HS-27A (cell line): ENCODE results near the gene SUN5.

ENCODE experiments used
- DNase-seq: peaks from one replicate; pipeline ENCODE4 v3.0.0-alpha.2; 2012; ENCODE audit warnings: low read depth, missing footprints

SUN5 gene

DNA sequence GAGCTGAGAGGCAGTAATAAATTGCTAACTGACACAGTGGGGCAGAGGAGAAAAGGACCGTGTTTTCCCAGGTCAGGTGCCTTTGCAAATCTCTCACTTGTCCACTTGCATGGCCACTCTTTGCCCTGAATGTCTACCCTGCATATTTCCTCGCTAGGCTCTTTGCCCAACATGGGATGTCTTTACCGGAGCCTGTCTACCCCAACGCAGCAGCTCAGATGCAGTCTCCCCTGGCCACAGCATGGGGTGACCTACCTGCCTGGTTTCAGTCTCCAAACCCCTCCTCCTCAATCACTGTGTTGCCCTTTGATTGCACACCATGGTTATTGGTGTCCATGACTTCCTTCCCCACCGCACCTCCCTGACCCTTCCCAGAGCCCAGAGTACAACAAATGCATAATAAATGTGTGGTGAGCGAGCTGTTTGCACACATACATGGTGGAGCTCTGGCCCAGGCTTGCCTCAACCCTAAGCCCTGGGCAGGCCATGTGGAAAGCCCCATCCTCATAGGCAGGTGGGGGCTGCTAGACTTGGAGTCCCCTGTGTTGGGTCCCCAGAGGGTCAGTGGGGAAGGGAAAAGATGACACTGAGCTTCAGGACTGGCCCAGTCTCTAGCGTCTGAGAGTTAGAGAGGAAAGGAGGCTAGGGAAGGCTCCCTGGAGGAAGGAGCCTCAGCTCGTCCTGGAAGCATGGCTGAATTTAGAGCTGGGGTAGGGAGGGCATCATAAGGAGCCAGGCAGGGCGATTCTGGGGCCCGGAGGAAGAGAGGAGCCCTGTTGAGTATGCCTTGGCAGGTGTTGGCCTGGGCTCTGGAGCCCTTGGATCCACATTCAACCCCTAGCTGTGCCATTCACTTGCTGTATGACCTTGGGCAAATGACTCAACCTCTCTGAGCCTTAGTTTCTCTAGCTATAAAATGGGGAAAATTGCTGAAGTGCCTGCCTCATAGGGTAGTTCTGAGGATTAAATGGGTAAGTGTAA, 22.8 kb upstream of the SUN5 start:
- no peak for DNase-seq

DNA sequence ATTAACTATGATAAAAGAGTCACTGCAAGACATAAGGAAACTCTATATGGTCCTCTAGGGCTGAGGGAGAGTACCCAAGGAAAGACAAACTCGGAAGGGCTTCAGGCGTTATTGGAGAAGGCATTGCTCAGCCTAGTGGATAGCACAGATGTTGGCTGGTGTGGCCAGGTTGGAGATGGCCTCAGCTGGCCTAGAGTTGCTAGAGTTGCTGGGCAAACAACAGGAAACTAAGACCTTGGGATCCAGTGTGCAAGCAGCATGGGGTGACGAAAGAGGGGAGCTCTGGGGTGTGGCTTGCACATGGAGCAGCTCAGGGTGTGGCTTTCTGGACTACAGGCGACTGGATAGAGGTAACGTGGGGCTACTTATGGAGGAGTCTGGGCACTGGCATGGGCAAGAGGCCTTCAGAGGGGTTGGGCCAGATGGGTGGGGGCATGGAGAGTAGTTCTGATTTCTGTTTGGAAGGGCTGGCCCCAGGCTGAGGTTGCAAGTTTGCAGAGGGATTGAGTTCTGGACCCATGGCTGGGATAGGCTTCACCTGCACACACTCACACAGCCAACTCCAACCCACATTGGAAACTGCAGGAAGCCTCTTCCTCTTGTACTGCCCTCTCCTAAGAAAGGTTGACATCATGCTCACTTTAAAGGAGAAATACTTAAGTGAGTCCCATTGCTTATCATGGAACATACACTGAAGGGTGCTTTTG, 22.0 kb upstream of the SUN5 start:
- DNase-seq = no peak

DNA sequence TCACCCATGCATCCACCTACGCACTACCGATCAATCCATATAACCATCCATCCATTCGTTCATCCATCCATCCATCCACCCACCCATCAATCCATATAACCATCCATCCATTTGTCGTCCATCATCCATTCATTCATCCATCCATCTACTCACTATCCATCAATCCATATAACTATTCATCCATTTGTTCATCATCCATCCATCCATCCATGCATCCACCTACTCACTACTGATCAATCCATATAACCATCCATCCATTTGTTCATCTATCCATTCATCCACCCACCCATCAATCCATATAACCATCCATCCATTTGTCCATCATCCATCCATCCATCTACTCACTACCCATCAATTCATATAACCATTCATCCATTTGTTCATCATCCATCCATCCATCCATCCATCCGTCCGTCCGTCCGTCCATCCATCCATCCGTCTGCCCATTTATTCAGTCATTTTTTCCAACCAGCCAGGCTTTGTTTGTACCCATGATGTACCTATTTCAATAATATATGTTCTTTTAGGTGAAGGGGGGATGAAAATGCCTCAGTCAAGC, 21.2 kb upstream of the SUN5 start:
- no peak for DNase-seq

DNA sequence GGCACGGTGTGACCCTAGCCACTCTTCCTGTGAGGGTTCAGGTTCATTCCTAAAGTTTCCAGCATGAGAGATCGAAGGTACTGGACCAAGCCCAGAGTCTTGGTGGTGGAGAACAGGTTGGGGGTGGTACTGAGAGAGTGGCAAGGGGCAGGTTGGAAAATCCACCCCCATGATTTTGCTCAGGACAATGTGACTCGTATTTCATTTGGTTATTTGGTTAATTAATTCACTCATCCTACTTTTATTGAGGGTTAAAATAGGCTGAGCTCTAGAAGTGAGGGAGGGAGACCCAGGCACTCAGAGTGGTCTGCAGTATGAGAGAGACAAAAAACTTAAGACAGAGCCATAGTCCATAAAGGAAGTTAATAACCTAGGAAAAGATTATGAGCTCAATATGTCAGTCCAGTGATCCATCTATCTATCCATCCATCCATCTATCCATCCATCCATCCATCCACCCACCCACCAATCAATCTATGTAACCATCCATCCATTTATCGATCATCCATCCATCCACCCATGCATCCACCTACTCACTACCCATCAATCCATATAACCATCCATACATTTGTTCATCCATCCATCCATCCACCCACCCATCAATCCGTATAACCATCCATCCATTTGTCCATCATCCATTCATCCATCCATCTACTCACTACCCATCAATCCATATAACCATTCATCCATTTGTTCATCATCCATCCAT, 20.5 kb upstream of the SUN5 start:
- DNase-seq = no peak

DNA sequence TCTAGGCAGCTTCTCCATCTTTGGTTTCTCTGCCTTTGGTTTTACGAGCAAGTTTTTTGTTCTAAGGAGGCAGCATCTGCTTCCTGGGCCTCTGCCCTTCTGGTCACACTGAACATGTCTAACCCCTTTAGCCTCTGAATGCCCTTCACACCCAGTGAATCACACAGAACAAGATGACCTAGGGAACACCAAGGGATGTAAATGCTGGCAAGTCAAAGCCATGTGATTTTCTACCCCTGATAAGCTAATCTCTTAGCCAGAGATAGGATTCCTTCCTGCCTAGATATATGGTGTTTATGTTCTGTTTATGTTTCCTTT, 20.0 kb upstream of the SUN5 start:
- DNase-seq = no peak

DNA sequence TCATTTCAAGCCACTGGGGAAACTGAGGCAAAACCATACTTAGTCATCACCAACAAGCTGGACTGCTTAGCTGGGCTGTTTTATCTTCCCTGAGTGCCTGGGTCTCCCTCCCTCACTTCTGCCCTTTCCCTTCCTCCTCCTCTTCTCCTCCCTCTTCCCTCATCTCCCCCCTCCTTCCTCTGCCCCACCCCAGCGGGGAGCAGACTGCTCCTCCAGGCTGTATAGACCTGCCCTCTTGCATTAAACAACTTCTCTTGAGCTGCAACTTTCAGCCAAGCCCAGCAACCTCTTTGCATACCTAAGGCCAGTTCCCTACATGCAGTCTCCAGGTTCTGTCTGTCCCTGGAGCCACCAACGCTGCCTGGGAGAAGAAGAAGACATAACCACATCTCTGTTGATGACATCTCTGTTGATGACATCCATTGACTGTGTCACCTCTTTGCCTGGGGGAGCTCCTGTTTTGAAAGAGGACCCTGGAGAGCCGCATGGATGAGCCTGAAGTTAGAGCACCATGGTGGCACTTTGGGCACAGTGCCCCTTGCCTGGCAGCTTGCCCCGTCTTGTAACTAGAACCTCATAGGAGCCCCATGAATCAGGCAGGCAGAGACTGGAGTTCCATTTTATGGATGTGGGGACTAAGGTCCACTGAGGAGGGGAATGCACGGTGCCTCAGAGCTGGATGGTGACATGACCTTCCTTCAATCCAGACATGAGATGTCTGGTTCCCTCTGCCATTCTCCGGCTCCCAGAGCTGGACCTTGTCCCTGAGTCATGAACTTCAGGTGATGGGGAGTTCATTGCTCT, 19.4 kb upstream of the SUN5 start:
- no peak for DNase-seq

DNA sequence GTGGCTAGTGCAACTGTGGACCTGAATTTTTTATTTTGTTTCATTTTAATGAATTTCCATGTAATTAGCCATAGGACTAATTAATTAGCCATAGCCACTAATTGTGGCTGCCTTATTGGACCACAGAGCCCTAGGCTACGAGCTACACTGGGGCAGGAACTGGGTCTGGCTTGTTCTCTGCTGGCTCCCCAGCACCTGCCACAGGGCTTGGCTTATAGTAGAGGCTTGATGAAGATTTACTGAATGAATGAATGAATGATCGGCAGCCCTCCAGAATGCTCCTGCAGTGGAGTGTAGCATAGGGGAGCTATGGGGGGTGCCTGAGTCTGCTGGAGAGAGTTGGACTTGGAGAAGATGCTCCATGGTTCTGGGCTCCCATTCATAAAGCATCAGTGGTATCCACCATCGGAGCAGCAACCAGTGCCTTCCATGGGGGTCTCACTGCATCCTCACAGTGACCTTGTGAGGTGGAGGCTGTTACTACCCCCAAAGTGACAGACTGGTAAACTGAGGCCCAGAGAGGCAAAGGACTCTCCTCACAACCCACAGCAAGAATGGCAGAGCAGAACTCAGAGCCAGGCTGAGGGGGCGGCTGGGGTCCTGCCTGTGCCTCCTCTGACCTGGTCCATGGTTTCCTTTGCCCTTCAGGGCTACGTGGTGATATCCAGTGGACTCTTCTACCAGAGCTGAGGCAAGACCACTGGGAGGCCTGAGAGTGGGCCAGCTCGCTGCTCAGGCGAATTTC, 18.6 kb upstream of the SUN5 start:
- DNase-seq = no peak

DNA sequence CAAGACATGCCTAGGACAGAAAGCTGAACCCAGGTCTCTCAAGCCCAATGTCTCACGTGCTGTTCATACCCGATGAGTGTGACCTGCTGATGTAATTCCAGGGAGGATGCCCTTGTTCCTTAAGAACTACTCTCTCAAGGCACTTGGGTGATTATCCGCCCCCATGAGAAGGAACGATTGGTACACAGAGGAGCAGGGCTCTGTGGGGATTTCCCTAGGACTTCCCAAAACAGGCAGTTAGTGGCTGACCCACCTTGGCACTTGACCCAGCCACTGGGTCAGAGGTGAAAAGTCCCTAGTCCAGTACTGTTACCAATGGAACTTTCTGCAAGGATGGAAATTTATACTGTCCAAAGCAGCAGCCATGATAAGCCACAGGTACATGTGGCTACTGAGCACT, 18.1 kb upstream of the SUN5 start:
- no peak for DNase-seq

DNA sequence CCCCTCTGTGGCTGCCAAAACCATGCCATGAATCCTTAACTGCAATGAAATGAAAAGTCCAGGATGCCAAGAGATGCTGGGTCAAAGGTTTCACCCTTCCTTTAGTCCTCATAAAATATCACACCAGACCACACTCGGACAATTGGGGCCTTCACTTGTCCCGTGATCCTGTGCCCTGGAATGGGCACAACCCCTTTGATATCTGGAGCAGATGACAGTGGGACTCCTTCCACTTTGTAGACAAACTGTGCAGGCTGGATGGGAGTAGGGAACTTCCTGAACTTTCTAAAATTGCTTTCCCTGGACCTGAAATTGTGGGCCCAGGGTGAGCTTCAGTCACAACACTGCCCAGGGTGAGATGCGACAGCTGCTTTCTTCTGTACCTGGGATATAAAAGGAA, 17.6 kb upstream of the SUN5 start:
- DNase-seq = no peak

DNA sequence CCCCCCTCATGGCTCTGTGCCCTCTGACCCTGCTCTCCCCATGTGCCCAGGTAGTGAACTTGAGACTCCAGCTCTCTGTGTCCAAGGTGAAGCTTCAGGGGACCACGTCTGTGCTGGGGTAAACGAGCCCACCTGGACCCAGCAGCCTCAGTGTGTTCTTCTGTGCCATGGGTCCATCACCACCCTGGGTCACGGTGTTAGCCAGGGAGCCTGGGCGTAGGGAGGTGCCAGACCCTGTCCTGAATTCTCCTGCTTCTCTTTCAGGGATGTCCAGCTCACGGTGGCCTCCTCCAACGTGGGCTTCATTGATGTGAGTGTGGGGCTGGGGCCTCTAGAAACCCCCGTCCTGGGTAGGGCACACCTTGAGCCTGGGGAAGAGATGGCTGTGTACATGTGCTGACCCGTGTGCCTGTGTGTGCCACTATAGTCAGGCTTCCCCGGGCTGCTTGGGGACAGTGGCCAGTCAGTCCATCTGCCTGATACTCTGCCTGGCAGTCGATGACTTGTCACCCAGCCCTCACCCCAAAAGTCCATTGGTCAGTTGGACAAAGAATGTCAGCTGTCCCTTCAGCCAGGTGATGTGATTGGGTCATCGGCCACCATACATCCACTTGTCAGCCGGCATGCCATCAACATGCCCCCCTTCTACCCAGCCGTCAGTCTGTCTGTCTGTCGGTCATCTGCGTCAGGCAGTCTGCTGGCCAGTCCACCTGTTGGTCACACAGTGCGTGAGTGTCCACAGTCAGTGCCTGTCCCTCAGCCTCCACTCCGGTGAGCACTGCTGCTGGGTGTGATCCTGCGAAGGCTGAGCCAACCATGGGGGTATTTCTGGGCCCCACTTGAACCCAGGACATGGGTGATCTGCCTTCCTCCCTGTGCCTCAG, 16.3 kb upstream of the SUN5 start:
- no peak for DNase-seq

DNA sequence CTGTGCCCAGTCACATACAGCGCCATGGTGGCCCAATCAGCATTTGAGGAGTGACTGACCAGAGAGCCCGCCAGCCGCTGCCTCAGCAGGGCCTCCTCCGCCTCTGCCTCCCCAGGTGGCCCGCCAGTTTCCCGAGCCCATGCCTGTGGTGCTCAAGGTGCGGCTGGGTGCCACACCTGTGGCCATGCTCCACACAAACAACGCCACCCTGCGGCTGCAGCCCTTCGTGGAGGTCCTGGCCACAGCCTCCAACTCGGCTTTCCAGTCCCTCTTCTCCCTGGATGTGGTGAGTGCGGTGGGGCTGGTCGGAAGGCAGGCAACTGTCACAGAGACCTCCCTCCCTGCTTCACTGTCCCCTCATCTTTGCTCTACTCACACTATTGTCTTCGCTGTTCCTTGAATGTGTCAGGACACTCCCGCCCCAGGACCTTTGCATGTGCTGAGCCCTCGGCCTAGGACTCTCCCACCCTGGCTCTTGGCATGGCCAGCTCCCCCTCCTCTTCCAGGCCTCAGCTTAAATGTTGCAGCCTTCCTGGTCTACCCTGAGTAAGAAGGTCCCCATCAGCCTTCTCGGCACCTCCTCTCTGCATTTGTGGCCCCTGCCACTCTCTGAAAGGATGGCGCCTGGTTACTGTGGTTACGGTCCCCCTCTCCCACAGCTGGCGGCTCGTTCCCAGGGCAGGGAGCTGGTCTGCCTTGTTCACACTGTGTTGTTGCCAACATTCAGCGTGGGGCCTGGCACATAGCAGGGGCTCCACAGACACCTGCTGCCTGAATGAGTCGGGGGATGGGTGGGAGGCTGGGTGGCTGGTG, 15.4 kb upstream of the SUN5 start:
- no peak for DNase-seq

DNA sequence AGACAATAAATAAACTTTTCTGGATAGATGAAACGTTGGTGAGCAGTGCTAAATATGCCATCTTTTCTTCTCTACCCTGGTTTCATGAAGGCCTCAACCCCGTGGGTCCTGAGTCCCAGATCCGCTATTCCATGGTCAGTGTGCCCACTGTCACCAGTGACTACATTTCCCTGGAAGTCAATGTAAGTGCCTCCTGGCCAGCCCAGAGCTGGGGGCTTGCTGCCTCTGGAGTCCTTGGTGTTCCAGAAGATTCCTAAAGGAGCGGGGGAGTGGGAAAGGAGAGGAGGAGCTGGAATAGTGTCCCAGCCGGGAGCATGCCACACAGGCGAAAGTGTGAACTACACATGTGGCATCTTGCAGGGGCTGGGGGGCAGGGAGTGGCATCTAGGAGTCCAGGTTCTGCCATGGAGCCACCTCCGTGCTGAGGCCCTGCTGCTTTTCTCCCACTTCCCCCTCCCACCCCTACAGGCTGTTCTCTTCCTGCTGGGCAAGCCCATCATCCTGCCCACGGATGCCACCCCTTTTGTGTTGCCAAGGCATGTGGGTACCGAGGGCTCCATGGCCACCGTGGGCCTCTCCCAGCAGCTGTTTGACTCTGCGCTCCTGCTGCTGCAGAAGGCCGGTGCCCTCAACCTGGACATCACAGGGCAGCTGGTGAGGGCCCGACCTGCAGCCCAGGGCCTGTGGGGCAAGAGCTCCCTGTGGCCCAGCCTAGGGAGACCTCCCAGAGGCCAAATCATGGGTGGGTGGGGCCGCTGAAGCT, 14.1 kb upstream of the SUN5 start:
- DNase-seq = no peak

DNA sequence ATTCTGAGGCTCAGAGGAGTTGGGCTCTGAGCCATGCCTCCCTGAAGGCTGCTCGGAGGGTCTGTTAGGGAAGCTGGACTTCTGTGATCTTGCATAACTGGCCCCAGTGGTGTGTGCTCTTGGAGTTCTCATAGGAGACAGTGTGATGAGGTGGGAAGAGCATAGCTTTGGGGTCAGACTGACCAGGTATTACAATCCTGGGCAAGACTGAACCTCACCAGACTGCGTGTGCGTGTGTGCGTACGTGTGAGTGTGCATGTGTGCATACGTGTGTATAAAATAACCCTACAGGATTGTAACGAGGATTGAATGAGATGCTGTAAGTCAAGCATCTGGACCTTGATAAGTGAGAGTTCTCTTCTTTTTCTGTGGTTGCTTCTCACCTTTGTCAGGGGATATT, 13.3 kb upstream of the SUN5 start:
- DNase-seq = no peak

DNA sequence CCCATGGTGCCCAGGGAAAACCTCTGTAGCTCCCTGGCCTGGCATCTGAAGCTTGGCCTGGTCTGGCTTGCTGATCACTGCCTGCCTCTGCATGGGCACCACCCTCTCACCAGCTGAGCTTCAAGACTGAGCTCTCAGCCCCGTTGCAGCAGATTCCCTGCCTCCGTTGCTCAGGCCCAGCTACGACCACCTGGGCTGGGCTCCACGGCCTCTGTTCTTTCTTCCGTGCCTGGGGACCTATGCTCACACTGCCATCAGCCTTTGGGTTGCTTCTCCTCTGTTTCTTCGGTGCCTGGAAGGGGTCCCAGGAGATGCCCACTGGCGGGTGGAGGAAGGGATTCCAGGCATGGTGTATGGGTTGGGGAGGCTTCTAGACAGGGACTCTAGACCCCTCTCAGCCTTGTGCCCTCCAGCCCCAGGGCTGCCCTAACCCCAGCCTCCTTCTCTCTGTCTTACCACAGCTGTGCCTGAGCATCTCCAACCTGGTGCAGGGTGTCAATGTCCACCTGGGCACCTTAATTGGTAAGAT, 12.4 kb upstream of the SUN5 start:
- no peak for DNase-seq

DNA sequence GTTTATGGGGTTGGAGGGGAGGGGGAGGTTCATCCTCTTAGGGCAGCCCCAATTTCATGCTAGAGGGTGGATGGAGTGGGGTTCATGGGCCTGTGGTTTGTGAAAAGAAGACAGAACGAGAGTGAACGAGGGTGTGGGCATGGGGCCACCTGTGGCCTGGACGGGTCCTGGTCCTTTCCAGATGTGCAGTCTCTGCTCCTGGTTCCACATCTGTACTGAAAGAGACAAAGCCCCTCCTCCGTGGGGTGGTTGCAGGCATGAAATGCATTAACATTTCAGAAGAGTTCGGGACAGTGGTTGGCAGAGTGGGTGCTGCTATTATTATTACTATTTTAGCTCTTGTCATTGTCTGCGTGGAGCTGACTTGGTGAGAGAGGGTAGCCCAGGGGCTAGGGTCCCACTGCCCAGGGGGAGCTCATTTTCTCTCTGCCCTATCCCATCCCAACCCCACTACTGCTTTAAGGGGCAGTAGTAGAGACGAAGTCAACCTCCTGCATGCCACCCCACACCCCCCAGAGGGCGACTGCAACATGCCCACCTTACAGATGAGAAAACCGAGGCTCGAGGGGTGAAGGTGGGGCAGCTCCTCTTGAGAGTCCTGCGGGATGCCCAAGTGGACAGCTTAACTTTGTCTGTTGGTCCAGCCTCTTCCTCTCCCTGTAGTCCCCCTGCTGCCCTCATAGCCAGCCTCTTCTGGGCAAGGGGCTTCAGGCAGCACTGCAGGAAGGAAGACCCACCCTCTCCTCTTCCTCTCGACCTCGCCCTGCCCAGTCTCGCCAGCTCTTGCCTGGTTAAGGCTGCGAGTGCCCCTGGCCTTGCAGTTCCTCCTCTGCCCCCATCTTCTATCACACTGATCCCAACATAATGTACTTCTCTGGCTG, 11.7 kb upstream of the SUN5 start:
- no peak for DNase-seq

DNA sequence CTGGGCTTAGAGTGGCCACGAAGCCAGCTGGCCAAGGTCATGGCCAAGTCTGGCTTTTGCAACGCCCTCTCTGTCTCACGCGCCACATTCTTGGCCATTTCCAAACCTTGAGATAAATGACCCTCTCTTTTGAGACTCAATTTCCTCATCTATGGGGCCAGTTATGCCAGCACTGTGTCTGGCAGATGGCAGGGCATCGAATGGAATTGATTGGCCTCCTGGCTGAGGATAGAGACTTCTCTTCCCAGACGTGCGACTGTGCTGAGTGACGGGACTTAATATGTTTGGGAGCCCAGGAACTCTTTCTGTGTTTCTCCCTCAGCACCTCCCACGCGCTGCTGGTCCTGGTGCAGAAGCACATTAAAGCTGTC, 10.9 kb upstream of the SUN5 start:
- no peak for DNase-seq
